Astrocyte (in vitro differentiated cells and primary cell): ENCODE results near the gene MYO5B. TPM values are rescaled to one million over a fixed set of nuclear protein-coding genes. Genes with fewer than 3 reads are reported as not detected.

Source experiments
- DNase-seq: peaks from one replicate; pipeline ENCODE4 v3.0.0-alpha.2; 2010; ENCODE audit warnings: low read depth
- FAIRE-seq: peaks from 2 replicates; lab custom pipeline; 2011; peaks lifted over from hg19 to GRCh38; lab: Jason Lieb, UNC
- H2AFZ ChIP-seq: 2 replicates; pipeline ENCODE4 v1.6.0; 2012; ENCODE audit warnings: low read depth, low read length, inconsistent platforms
- H3K27ac ChIP-seq: 2 replicates; pipeline ENCODE4 v1.5.1; 2011; ENCODE audit warnings: low read depth, low read length, inconsistent platforms
- H3K27me3 ChIP-seq: 2 replicates; pipeline ENCODE4 v1.6.0; 2011; ENCODE audit warnings: low read length, inconsistent platforms; ENCODE audit not compliant: insufficient read depth
- H3K36me3 ChIP-seq: 2 replicates; pipeline ENCODE4 v1.5.1; 2011; ENCODE audit warnings: low read length, inconsistent platforms; ENCODE audit not compliant: insufficient read depth
- H3K4me1 ChIP-seq: 2 replicates; pipeline ENCODE4 v1.5.1; 2011; ENCODE audit warnings: low read length, inconsistent platforms; ENCODE audit not compliant: insufficient read depth
- H3K4me2 ChIP-seq: 2 replicates; pipeline ENCODE4 v1.6.0; 2012; ENCODE audit warnings: low read length, inconsistent platforms
- H3K4me3 ChIP-seq: 2 replicates; pipeline ENCODE4 v1.5.1; 2011; ENCODE audit warnings: low read depth, mild to moderate bottlenecking, low read length, inconsistent platforms; ENCODE audit not compliant: insufficient read depth
- H3K79me2 ChIP-seq: 2 replicates; pipeline ENCODE4 v1.6.0; 2012; ENCODE audit warnings: mild to moderate bottlenecking, low read length, inconsistent platforms; ENCODE audit not compliant: insufficient read depth
- H3K9ac ChIP-seq: 2 replicates; pipeline ENCODE4 v1.6.0; 2012; ENCODE audit warnings: mild to moderate bottlenecking, low read length, inconsistent platforms
- H3K9me3 ChIP-seq: 2 replicates; pipeline ENCODE4 v1.5.1; 2012; ENCODE audit warnings: low read depth, mild to moderate bottlenecking, low read length, inconsistent platforms; ENCODE audit not compliant: insufficient read depth
- H4K20me1 ChIP-seq: 2 replicates; pipeline ENCODE4 v1.6.0; 2012; ENCODE audit warnings: low read length, inconsistent platforms; ENCODE audit not compliant: insufficient read depth
- H3K27ac Mint-ChIP-seq: one replicate; pipeline ENCODE4 v1.8.0; 2021; ENCODE audit warnings: mild to moderate bottlenecking, mixed read lengths; ENCODE audit not compliant: unreplicated experiment
- H3K27me3 Mint-ChIP-seq: one replicate; pipeline ENCODE4 v1.8.0; 2021; ENCODE audit warnings: low read depth, mixed read lengths; ENCODE audit not compliant: unreplicated experiment
- H3K36me3 Mint-ChIP-seq: one replicate; pipeline ENCODE4 v1.8.0; 2021; ENCODE audit warnings: low read depth, mixed read lengths; ENCODE audit not compliant: unreplicated experiment
- H3K4me1 Mint-ChIP-seq: one replicate; pipeline ENCODE4 v1.8.0; 2021; ENCODE audit warnings: low read depth, mixed read lengths; ENCODE audit not compliant: unreplicated experiment
- H3K4me3 Mint-ChIP-seq: one replicate; pipeline ENCODE4 v1.8.0; 2021; ENCODE audit warnings: mild to moderate bottlenecking, moderate library complexity, mixed read lengths; ENCODE audit not compliant: unreplicated experiment
- H3K9me3 Mint-ChIP-seq: one replicate; pipeline ENCODE4 v1.8.0; 2021; ENCODE audit warnings: mild to moderate bottlenecking, mixed read lengths; ENCODE audit not compliant: unreplicated experiment
- EZH2 ChIP-seq: IDR thresholded peaks from 2 replicates; pipeline ENCODE4 v1.6.1; 2012; ENCODE audit warnings: mild to moderate bottlenecking, low read length, inconsistent platforms; ENCODE audit not compliant: insufficient read depth
- total RNA-seq: library from RNA; stranded (reverse); gene quantifications from 2 replicates; pipeline ENCODE4 v1.2.1, GENCODE V29; 2021
- TF ChIP-seq, protein P1 (sequence below): IDR thresholded peaks from 2 replicates; pipeline ENCODE4 v1.5.1; 2011; ENCODE audit warnings: low read depth, mild to moderate bottlenecking, inconsistent platforms, low read length, moderate library complexity; ENCODE audit not compliant: insufficient read depth

MYO5B gene
- total RNA-seq, 1 donor from 2014 or later: 8.3 TPM

- H3K4me1 Mint-ChIP-seq: no peaks in the 10 kb centered on the region
- H3K27me3 ChIP-seq: no peaks in the 10 kb centered on the region
- TF ChIP-seq EZH2: no peak
- TF ChIP-seq, protein P1, sequence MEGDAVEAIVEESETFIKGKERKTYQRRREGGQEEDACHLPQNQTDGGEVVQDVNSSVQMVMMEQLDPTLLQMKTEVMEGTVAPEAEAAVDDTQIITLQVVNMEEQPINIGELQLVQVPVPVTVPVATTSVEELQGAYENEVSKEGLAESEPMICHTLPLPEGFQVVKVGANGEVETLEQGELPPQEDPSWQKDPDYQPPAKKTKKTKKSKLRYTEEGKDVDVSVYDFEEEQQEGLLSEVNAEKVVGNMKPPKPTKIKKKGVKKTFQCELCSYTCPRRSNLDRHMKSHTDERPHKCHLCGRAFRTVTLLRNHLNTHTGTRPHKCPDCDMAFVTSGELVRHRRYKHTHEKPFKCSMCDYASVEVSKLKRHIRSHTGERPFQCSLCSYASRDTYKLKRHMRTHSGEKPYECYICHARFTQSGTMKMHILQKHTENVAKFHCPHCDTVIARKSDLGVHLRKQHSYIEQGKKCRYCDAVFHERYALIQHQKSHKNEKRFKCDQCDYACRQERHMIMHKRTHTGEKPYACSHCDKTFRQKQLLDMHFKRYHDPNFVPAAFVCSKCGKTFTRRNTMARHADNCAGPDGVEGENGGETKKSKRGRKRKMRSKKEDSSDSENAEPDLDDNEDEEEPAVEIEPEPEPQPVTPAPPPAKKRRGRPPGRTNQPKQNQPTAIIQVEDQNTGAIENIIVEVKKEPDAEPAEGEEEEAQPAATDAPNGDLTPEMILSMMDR: no peak
- no peaks in the 10 kb centered on the region for H4K20me1 ChIP-seq
- no peak overlapping the region for H3K4me3 ChIP-seq
- H3K36me3 ChIP-seq: no peaks in the 10 kb centered on the region
- H3K9ac ChIP-seq: no peak overlapping the region
- no peak overlapping the region for H3K4me3 Mint-ChIP-seq
- H3K4me2 ChIP-seq: peak overlapping the region; percentile 25
- H3K27ac Mint-ChIP-seq: no peak overlapping the region
- H3K9me3 ChIP-seq: no peaks in the 10 kb centered on the region
- no peaks in the 10 kb centered on the region for H3K9me3 Mint-ChIP-seq
- H3K27ac ChIP-seq: no peak overlapping the region
- no peaks in the 10 kb centered on the region for H3K36me3 Mint-ChIP-seq
- H2AFZ ChIP-seq: peak overlapping the region; percentile 13
- H3K27me3 Mint-ChIP-seq: no peaks in the 10 kb centered on the region
- peaks cover 3% of the 10 kb centered on the region for H3K4me1 ChIP-seq
- FAIRE-seq (no peak), DNase-seq (peak; percentile 77)
- no peaks in the 10 kb centered on the region for H3K79me2 ChIP-seq
Measured at GRCh38 chr18:50151926-50152325, 43.0 kb downstream of the MYO5B start.

DNA sequence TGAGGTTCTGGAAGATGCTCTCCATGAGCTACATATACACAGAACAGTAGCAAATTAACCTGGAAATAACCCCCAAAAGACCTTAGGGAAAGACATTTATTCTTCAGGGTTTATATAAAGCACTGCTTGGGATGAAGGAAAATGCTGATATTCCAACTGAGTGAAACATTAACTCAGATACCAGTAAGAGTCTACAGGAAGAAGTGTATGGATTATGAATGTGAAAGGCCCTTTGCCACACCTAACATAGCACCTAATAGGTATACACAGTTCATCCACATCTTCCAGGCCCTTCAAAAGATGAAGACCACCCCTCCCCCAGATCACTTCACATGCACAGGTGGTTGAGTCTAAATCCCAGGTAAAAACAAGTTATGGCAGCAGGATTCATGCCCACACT, 50.4 kb downstream of the MYO5B start:
- H3K27ac Mint-ChIP-seq: no peak overlapping the region
- H3K36me3 Mint-ChIP-seq: no peaks in the 10 kb centered on the region
- peaks cover 26% of the 10 kb centered on the region for H3K27me3 ChIP-seq
- H3K27ac ChIP-seq: no peak overlapping the region
- no peaks in the 10 kb centered on the region for H4K20me1 ChIP-seq
- TF ChIP-seq EZH2: no peak
- TF ChIP-seq, protein P1: no peak
- FAIRE-seq (no peak), DNase-seq (no peak)
- no peaks in the 10 kb centered on the region for H3K4me1 Mint-ChIP-seq
- no peaks in the 10 kb centered on the region for H3K79me2 ChIP-seq
- no peak overlapping the region for H3K4me2 ChIP-seq
- no peak overlapping the region for H3K9ac ChIP-seq
- no peak overlapping the region for H2AFZ ChIP-seq
- no peaks in the 10 kb centered on the region for H3K36me3 ChIP-seq
- H3K27me3 Mint-ChIP-seq: no peaks in the 10 kb centered on the region
- no peak overlapping the region for H3K4me3 ChIP-seq
- no peaks in the 10 kb centered on the region for H3K9me3 Mint-ChIP-seq
- no peak overlapping the region for H3K4me3 Mint-ChIP-seq
- no peaks in the 10 kb centered on the region for H3K9me3 ChIP-seq
- no peaks in the 10 kb centered on the region for H3K4me1 ChIP-seq

DNA sequence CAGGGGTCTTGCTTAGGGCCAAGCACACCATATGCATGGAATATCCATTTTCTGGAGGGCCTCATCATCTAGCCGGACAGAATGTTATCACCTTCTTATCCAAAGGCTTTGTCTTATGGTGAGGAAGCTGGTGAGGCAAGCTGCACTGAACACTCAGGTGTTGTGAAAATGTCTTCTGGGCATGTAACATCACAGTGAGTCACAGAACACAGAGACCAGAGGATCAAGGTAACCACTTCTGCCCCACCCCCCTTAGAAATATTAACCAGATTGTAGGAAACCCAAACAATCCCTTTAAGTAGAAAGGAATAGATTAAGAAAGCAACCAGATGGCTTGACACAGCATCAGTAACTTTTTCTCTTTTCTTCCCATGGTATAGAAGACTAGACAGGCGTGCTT, 51.1 kb downstream of the MYO5B start:
- Histone ChIP-seq H3K4me1 (peaks cover under 1% of the 10 kb centered on the region), H3K9ac (no peak overlapping the region), H3K79me2 (no peaks in the 10 kb centered on the region), H3K27ac (no peak overlapping the region), H3K9me3 (no peaks in the 10 kb centered on the region), H3K36me3 (no peaks in the 10 kb centered on the region), H3K4me3 (no peak overlapping the region), H3K27me3 (peaks cover 26% of the 10 kb centered on the region), H3K4me2 (no peak overlapping the region), H2AFZ (no peak overlapping the region), H4K20me1 (no peaks in the 10 kb centered on the region)
- TF ChIP-seq EZH2: no peak
- TF ChIP-seq, protein P1: no peak
- H3K4me1 Mint-ChIP-seq: peaks cover under 1% of the 10 kb centered on the region
- no peak overlapping the region for H3K27ac Mint-ChIP-seq
- no peak for DNase-seq
- no peak for FAIRE-seq
- no peaks in the 10 kb centered on the region for H3K36me3 Mint-ChIP-seq
- no peaks in the 10 kb centered on the region for H3K27me3 Mint-ChIP-seq
- H3K9me3 Mint-ChIP-seq: no peaks in the 10 kb centered on the region
- no peak overlapping the region for H3K4me3 Mint-ChIP-seq
